Gastrocnemius medialis (tissue), 4 donors: ENCODE data around the gene KLK2. TPM values are rescaled to one million over a fixed set of nuclear protein-coding genes. Genes with fewer than 3 reads are reported as not detected.

Experiments
- ATAC-seq, 2 donors: fragments of 150-250 bp; one replicate each; pipeline ENCODE4 v1.9.1; 2016
- DNase-seq, 2 donors: peaks; one replicate each; pipeline ENCODE4 v3.0.0-alpha.2; 2019
- H3K27ac ChIP-seq, 4 donors: fragments of 200-600 bp; sonication (generic); 1 replicate in 1 of 4; 2 replicates in 3 of 4; pipeline ENCODE4 v1.5.1; 2016 to 2018; ENCODE audit warnings: mild to moderate bottlenecking in 2 of 4, moderate library complexity in 1 of 4
- H3K27me3 ChIP-seq, 3 donors: fragments of 200-600 bp; sonication (generic) in 2 of 3; 1 replicate in 1 of 3; 2 replicates in 2 of 3; pipeline versions ENCODE4 v1.5.1 to v1.6.0; 2016 to 2019; ENCODE audit warnings: mild to moderate bottlenecking in 1 of 3, moderate library complexity in 1 of 3
- H3K36me3 ChIP-seq, 2 donors: fragments of 200-600 bp; sonication (generic) in 1 of 2; one replicate each; pipeline ENCODE4 v1.5.1; 2017 to 2018
- H3K4me1 ChIP-seq, 2 donors: fragments of 200-600 bp; sonication (generic) in 1 of 2; one replicate each; pipeline ENCODE4 v1.5.1; 2016 to 2017; ENCODE audit warnings: mild to moderate bottlenecking in 2 of 2
- H3K4me3 ChIP-seq, 4 donors: fragments of 200-600 bp; sonication (generic) in 3 of 4; 1 replicate in 1 of 4; 2 replicates in 3 of 4; pipeline ENCODE4 v1.5.1; 2016 to 2019; ENCODE audit warnings: mild to moderate bottlenecking in 2 of 4
- H3K9me3 ChIP-seq, 3 donors: fragments of 200-600 bp; sonication (generic) in 2 of 3; 1 replicate in 1 of 3; 2 replicates in 2 of 3; pipeline ENCODE4 v1.5.1; 2016 to 2019
- POLR2A ChIP-seq, 2 donors: fragments of 450-650 bp; IDR thresholded peaks; one replicate each; pipeline ENCODE4 v1.6.1; 2017; ENCODE audit warnings: antibody characterized with exemption in 2 of 2, mild to moderate bottlenecking in 2 of 2, moderate library complexity in 2 of 2
- in situ Hi-C, 4 donors: fragments of 200-750 bp; cut with MboI; loops; one replicate each; pipeline versions ENCODE4 v1.15.0 to v1.8.0; 2017; ENCODE audit warnings: low sequenced_read_pairs in 4 of 4
- intact Hi-C: fragments of 100-400 bp; cut with DNase I; formaldehyde crosslinking; loops from one replicate; pipeline ENCODE4 v1.15.1; 2023; ENCODE audit warnings: low total_unique reads
- total RNA-seq, 4 donors: library from RNA; depleted of rRNA; stranded (reverse); fragments of >200 nt; gene quantifications; one replicate each; pipeline versions ENCODE4 v1.1.0 to v1.2.3, GENCODE V29; 2016
- TF ChIP-seq, protein P1 (sequence below), 5 experiments: fragments of 450-650 bp in 3 of 5; fragments of 200-600 bp in 2 of 5; sonication (generic) in 2 of 5; IDR thresholded peaks in 4 of 5; conservative IDR thresholded peaks in 1 of 5; 1 replicate in 4 of 5; 2 replicates in 1 of 5; pipeline ENCODE4 v1.5.1; 2016 to 2019; ENCODE audit warnings: antibody characterized with exemption in 5 of 5, mild to moderate bottlenecking in 3 of 5, moderate library complexity in 3 of 5

Gene KLK2
- total RNA-seq, 4 donors from 2014 or later = not detected

- H3K27ac ChIP-seq = no peak overlapping the region
- H3K4me3 ChIP-seq = no peak overlapping the region
- no peaks in the 10 kb centered on the region for H3K27me3 ChIP-seq
- no peaks in the 10 kb centered on the region for H3K36me3 ChIP-seq
- intact Hi-C loops = no loop called here
- in situ Hi-C loops = no loop called here
- H3K9me3 ChIP-seq = no peaks in the 10 kb centered on the region
- H3K4me1 ChIP-seq = no peaks in the 10 kb centered on the region
- no peak for DNase-seq
- TF ChIP-seq, protein P1, sequence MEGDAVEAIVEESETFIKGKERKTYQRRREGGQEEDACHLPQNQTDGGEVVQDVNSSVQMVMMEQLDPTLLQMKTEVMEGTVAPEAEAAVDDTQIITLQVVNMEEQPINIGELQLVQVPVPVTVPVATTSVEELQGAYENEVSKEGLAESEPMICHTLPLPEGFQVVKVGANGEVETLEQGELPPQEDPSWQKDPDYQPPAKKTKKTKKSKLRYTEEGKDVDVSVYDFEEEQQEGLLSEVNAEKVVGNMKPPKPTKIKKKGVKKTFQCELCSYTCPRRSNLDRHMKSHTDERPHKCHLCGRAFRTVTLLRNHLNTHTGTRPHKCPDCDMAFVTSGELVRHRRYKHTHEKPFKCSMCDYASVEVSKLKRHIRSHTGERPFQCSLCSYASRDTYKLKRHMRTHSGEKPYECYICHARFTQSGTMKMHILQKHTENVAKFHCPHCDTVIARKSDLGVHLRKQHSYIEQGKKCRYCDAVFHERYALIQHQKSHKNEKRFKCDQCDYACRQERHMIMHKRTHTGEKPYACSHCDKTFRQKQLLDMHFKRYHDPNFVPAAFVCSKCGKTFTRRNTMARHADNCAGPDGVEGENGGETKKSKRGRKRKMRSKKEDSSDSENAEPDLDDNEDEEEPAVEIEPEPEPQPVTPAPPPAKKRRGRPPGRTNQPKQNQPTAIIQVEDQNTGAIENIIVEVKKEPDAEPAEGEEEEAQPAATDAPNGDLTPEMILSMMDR (IDR thresholded peaks at IDR 0.05 in 4 of 5, conservative IDR thresholded peaks at IDR 0.05 in 1 of 5) = no peak
- no peak for TF ChIP-seq POLR2A (IDR thresholded peaks at IDR 0.05)
- no peak for ATAC-seq
Measured at GRCh38 chr19:50924586-50924985, 51.3 kb downstream of the KLK2 start.

DNA sequence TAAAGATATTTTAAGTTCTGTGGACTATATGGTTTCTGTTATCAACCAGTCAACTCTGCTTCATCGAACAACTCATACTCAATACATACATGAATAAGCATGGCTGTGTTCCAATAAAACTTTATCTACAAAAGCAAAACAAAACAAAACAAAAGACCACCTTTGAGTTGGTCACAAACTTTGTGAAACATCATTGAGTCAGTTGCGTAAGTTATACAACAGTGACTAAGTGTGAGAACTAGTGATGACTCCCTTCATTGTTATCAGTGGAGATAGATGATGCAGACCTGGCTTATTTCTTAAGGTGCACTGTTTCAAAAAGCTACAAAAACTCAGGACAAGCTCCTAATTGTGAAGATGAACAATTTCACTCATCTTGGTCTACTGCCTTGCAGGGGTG is 52.5 kb downstream of the KLK2 start:
- intact Hi-C loops = no loop called here

GRCh38 chr19:50926144-50926543 is 52.9 kb downstream of the KLK2 start:
- H3K4me1 ChIP-seq = no peaks in the 10 kb centered on the region
- H3K9me3 ChIP-seq = no peaks in the 10 kb centered on the region
- ATAC-seq (no peak), DNase-seq (no peak)
- H3K4me3 ChIP-seq = no peak overlapping the region
- H3K27me3 ChIP-seq = no peaks in the 10 kb centered on the region
- no peaks in the 10 kb centered on the region for H3K36me3 ChIP-seq
- in situ Hi-C loops (no loop called here), intact Hi-C loops (no loop called here)
- H3K27ac ChIP-seq = no peak overlapping the region
- TF ChIP-seq POLR2A (IDR thresholded peaks at IDR 0.05) = no peak
- TF ChIP-seq, protein P1 (IDR thresholded peaks at IDR 0.05 in 4 of 5, conservative IDR thresholded peaks at IDR 0.05 in 1 of 5) = no peak

More for the DNA sequence above, 52.5 kb downstream of the KLK2 start:
- in situ Hi-C loops = no loop called here
- Histone ChIP-seq H3K27ac (no peak overlapping the region), H3K9me3 (no peaks in the 10 kb centered on the region), H3K4me3 (no peak overlapping the region), H3K4me1 (no peaks in the 10 kb centered on the region), H3K27me3 (no peaks in the 10 kb centered on the region), H3K36me3 (no peaks in the 10 kb centered on the region)
- TF ChIP-seq, protein P1 (IDR thresholded peaks at IDR 0.05 in 4 of 5, conservative IDR thresholded peaks at IDR 0.05 in 1 of 5) = no peak
- TF ChIP-seq POLR2A (IDR thresholded peaks at IDR 0.05) = no peak
- DNase-seq (no peak), ATAC-seq (no peak)

- no peaks in the 10 kb centered on the region for H3K27me3 ChIP-seq
- no peaks in the 10 kb centered on the region for H3K9me3 ChIP-seq
- intact Hi-C loops = no loop called here
- no peaks in the 10 kb centered on the region for H3K4me1 ChIP-seq
- DNase-seq (no peak), ATAC-seq (no peak)
- H3K4me3 ChIP-seq = no peak overlapping the region
- no peak overlapping the region for H3K27ac ChIP-seq
- in situ Hi-C loops = no loop called here
- TF ChIP-seq, protein P1 (IDR thresholded peaks at IDR 0.05 in 4 of 5, conservative IDR thresholded peaks at IDR 0.05 in 1 of 5) = no peak
- no peak for TF ChIP-seq POLR2A (IDR thresholded peaks at IDR 0.05)
- H3K36me3 ChIP-seq = no peaks in the 10 kb centered on the region
Measured at GRCh38 chr19:50928831-50929230, 55.6 kb downstream of the KLK2 start.

Other genes with a start within 250 kb of the KLK2 start
- gene SYT3, start 233.6 kb upstream of the KLK2 start, total RNA-seq = under 1 TPM in 1 of 4 donors, not detected in 3; 0.09 TPM
- gene C19orf81, start 224.0 kb upstream of the KLK2 start, total RNA-seq = not detected
- under 1 TPM in 1 of 4 donors, not detected in 3; 0.68 TPM for gene SHANK1, start 153.6 kb upstream of the KLK2 start, total RNA-seq
- 1 to 10 TPM; 2.1 to 5.0 (median 2.7) TPM for gene CLEC11A, start 150.1 kb upstream of the KLK2 start, total RNA-seq
- gene GPR32, start 103.0 kb upstream of the KLK2 start, total RNA-seq = not detected
- not detected for gene ACP4, start 83.0 kb upstream of the KLK2 start, total RNA-seq
- under 1 TPM in 1 of 4 donors, not detected in 3; 0.41 TPM for gene KLK1, start 49.7 kb upstream of the KLK2 start, total RNA-seq
- gene KLK15, start 39.9 kb upstream of the KLK2 start, total RNA-seq = not detected
- not detected for gene KLK3, start 18.5 kb upstream of the KLK2 start, total RNA-seq
- gene KLK4, start 38.0 kb downstream of the KLK2 start, total RNA-seq = not detected
- gene KLK5, start 79.6 kb downstream of the KLK2 start, total RNA-seq = not detected
- not detected for gene KLK6, start 96.2 kb downstream of the KLK2 start, total RNA-seq
- not detected for gene KLK7, start 110.5 kb downstream of the KLK2 start, total RNA-seq
- gene KLK8, start 128.2 kb downstream of the KLK2 start, total RNA-seq = not detected
- gene KLK10, start 146.3 kb downstream of the KLK2 start, total RNA-seq = 1 to 10 TPM in 1 of 4 donors, not detected in 3; 1.6 TPM
- not detected for gene KLK11, start 153.2 kb downstream of the KLK2 start, total RNA-seq
- not detected for gene KLK12, start 161.6 kb downstream of the KLK2 start, total RNA-seq
- not detected for gene KLK13, start 191.7 kb downstream of the KLK2 start, total RNA-seq
- gene KLK14, start 209.4 kb downstream of the KLK2 start, total RNA-seq = not detected
- gene CTU1, start 235.0 kb downstream of the KLK2 start, total RNA-seq = 10 to 100 TPM in 2 of 4 donors, 1 to 10 TPM in 2; 5.8 to 11.9 (median 9.3) TPM